HepG2 (cell line): ENCODE data around the gene S100A4. TPM values are rescaled to one million over a fixed set of nuclear protein-coding genes. Genes with fewer than 3 reads are reported as not detected.

Experiments used
- ATAC-seq: fragments of 200-7000 bp; cut with Tn5 transposase; 3 replicates; pipeline ENCODE4 v1.9.1; 2020; ENCODE audit warnings: mild to moderate bottlenecking, moderate library complexity
- BruUV-seq: library from RNA; stranded (reverse); fragments of 400-500 nt; replicated peaks from 2 replicates; lab custom pipeline; 2021; lab: Mats Ljungman, UMichigan
- CTCF ChIA-PET: fragments of 300-600 bp; formaldehyde crosslinking; extraction: SDS; loops from one replicate; lab custom pipeline; 2021; ENCODE audit warnings: low total read pairs, inconsistent platforms, low intra/inter-chr PET ratio; lab: Yijun Ruan, JAX
- POLR2A ChIA-PET: fragments of 350-600 bp; sonication (Branson Sonifier 250); formaldehyde crosslinking; loops from one replicate; lab custom pipeline; 2020; ENCODE audit warnings: antibody characterized with exemption, inconsistent platforms; lab: Yijun Ruan, JAX
- DNase-seq: peaks from one replicate; pipeline ENCODE4 v3.0.0-alpha.2; 2015; ENCODE audit warnings: low spot score
- FAIRE-seq: peaks from 3 replicates; lab custom pipeline; 2011; peaks lifted over from hg19 to GRCh38; lab: Jason Lieb, UNC
- H2AFZ ChIP-seq: one replicate; pipeline ENCODE4 v1.6.1; 2011; ENCODE audit warnings: low read length, inconsistent platforms
- H3K27ac ChIP-seq: fragments of 300-600 bp; 3 replicates; pipeline ENCODE4 v1.8.0; 2011; ENCODE audit warnings: mixed run types, mild to moderate bottlenecking, mixed read lengths, low read length, inconsistent platforms; ENCODE audit not compliant: insufficient read depth; ENCODE audit errors: extremely low read length
- H3K27me3 ChIP-seq, 2 experiments: fragments of 200-600 bp in 1 of 2; 2 replicates in 1 of 2; 3 replicates in 1 of 2; pipeline versions ENCODE4 v1.6.0 to v1.8.0; 2011; ENCODE audit warnings: low read length in 2 of 2, mild to moderate bottlenecking in 2 of 2, moderate library complexity in 2 of 2, inconsistent platforms in 1 of 2; ENCODE audit not compliant: insufficient read depth in 2 of 2, control insufficient read depth in 1 of 2
- H3K36me3 ChIP-seq, 2 experiments: fragments of 200-600 bp in 1 of 2; replicated peaks in 1 of 2; 2 replicates in 1 of 2; 3 replicates in 1 of 2; pipeline versions ENCODE4 v1.5.1 to v1.8.0; 2011; ENCODE audit warnings: low read length in 2 of 2, inconsistent platforms in 1 of 2; ENCODE audit not compliant: insufficient read depth in 2 of 2, control insufficient read depth in 1 of 2
- H3K4me1 ChIP-seq: 2 replicates; pipeline ENCODE4 v1.5.1; 2012; ENCODE audit warnings: low read length, inconsistent platforms; ENCODE audit not compliant: insufficient read depth
- H3K4me2 ChIP-seq: 2 replicates; pipeline ENCODE4 v1.6.0; 2011; ENCODE audit warnings: low read depth, low read length, inconsistent platforms
- H3K4me3 ChIP-seq, 3 experiments: fragments of 200-600 bp in 1 of 3; sonication (generic), shearing (Covaris generic) in 1 of 3; replicated peaks in 1 of 3; 2 replicates each; pipeline ENCODE4 v1.5.1; 2011 to 2016; ENCODE audit warnings: low read length in 3 of 3, inconsistent platforms in 2 of 3, low read depth in 2 of 3, mild to moderate bottlenecking in 2 of 3, control low read depth in 1 of 3, mixed read lengths in 1 of 3; ENCODE audit not compliant: insufficient read depth in 1 of 3
- H3K79me2 ChIP-seq: one replicate; pipeline ENCODE4 v1.6.1; 2011; ENCODE audit warnings: low read length, inconsistent platforms; ENCODE audit not compliant: insufficient read depth
- H3K9ac ChIP-seq: 2 replicates; pipeline ENCODE4 v1.6.0; 2011; ENCODE audit warnings: mild to moderate bottlenecking, low read depth, low read length, inconsistent platforms; ENCODE audit not compliant: insufficient read depth
- H3K9me3 ChIP-seq: 2 replicates; pipeline ENCODE4 v1.5.1; 2012; ENCODE audit warnings: mild to moderate bottlenecking, low read length
- H4K20me1 ChIP-seq: 2 replicates; pipeline ENCODE4 v1.6.0; 2011; ENCODE audit warnings: inconsistent platforms, mild to moderate bottlenecking, low read length, moderate library complexity; ENCODE audit not compliant: insufficient read depth
- JARID2 ChIP-seq: sonication (generic); formaldehyde crosslinking; IDR thresholded peaks from 2 replicates; pipeline ENCODE4 v1.8.1; 2023; ENCODE audit warnings: missing genetic modification reagents, inconsistent platforms; ENCODE audit not compliant: insufficient replicate concordance
- MEIS2 ChIP-seq: sonication (generic); formaldehyde crosslinking; IDR thresholded peaks from 2 replicates; pipeline ENCODE4 v1.9.0; 2021; ENCODE audit warnings: mild to moderate bottlenecking, missing genetic modification reagents
- NFYB ChIP-seq: sonication (generic); formaldehyde crosslinking; IDR thresholded peaks from 2 replicates; pipeline ENCODE4 v1.4.0; 2020; ENCODE audit warnings: missing genetic modification reagents
- RFX1 ChIP-seq: fragments of 450-650 bp; IDR thresholded peaks from 2 replicates; pipeline ENCODE4 v1.6.1; 2017
- SRY ChIP-seq: sonication (generic); formaldehyde crosslinking; IDR thresholded peaks from 2 replicates; pipeline ENCODE4 v1.8.0; 2022; ENCODE audit warnings: mild to moderate bottlenecking, missing genetic modification reagents
- ZFP36L2 ChIP-seq: sonication (generic); formaldehyde crosslinking; IDR thresholded peaks from 2 replicates; pipeline ENCODE4 v1.4.0; 2020; ENCODE audit warnings: missing genetic modification reagents
- ZFYVE20 ChIP-seq: sonication (generic); formaldehyde crosslinking; IDR thresholded peaks from 2 replicates; pipeline ENCODE4 v1.8.0; 2023; ENCODE audit warnings: low read depth, mild to moderate bottlenecking, moderate library complexity, missing genetic modification reagents, borderline replicate concordance
- ZNF432 ChIP-seq: sonication (generic); formaldehyde crosslinking; IDR thresholded peaks from 2 replicates; pipeline ENCODE4 v1.5.0; 2020; ENCODE audit warnings: missing genetic modification reagents, mild to moderate bottlenecking, borderline replicate concordance
- ZNF549 ChIP-seq: sonication (generic); formaldehyde crosslinking; IDR thresholded peaks from 2 replicates; pipeline ENCODE4 v1.5.0; 2020; ENCODE audit warnings: missing genetic modification reagents
- ZNF720 ChIP-seq: sonication (generic); formaldehyde crosslinking; IDR thresholded peaks from 2 replicates; pipeline ENCODE4 v1.4.0; 2020; ENCODE audit warnings: missing genetic modification reagents
- ZNF83 ChIP-seq: sonication (generic); formaldehyde crosslinking; IDR thresholded peaks from 2 replicates; pipeline ENCODE4 v1.4.0; 2020; ENCODE audit warnings: missing genetic modification reagents, mild to moderate bottlenecking, borderline replicate concordance
- WGBS: methylation state at CpG from one replicate; pipeline ENCODE4 v1.1.6; 2017; ENCODE audit warnings: low lambda C conversion rate; 5-methylcytosine and 5-hydroxymethylcytosine counted together
- in situ Hi-C: cut with HindIII; loops from 2 replicates; pipeline ENCODE4 v1.10.0; 2017; ENCODE audit warnings: low pct_unique_long_range_greater_than_20kb; ENCODE audit not compliant: extremely low pct_ligation_motif_present
- intact Hi-C: fragments of 100-400 bp; cut with micrococcal nuclease; formaldehyde crosslinking; loops from one replicate; pipeline ENCODE4 v1.10.0; 2022; ENCODE audit not compliant: unreplicated experiment
- polyA plus RNA-seq, 8 experiments: library from polyadenylated mRNA; depleted of rRNA in 3 of 8; stranded (reverse) in 7 of 8; unstranded in 1 of 8; fragments of >200 nt; fragmentation: Illumina TruSeq in 4 of 8; extraction: Trizol in 4 of 8; gene quantifications; 2 replicates each; pipeline versions ENCODE4 v1.2.1 to v1.2.3, GENCODE V29; 2011 to 2016; ENCODE audit warnings: low read depth in 4 of 8, missing spikeins in 1 of 8, mixed read lengths in 1 of 8; ENCODE audit not compliant: insufficient read depth in 1 of 8
- total RNA-seq, 5 experiments: library from RNA; depleted of rRNA; stranded (reverse); fragments of >200 nt; fragmentation: Illumina TruSeq; extraction: Trizol; gene quantifications; 2 replicates each; pipeline ENCODE4 v1.2.3, GENCODE V29; 2016; ENCODE audit warnings: low read depth in 1 of 5
- TF ChIP-seq, protein P1 (sequence below): sonication (generic); formaldehyde crosslinking; IDR thresholded peaks from 2 replicates; pipeline ENCODE4 v1.5.0; 2020; ENCODE audit warnings: mild to moderate bottlenecking, low read depth, missing genetic modification reagents, borderline replicate concordance
- TF ChIP-seq, protein P2 (sequence below): sonication (generic); formaldehyde crosslinking; conservative IDR thresholded peaks from 2 replicates; pipeline ENCODE4 v1.4.0; 2020; ENCODE audit warnings: missing genetic modification reagents
- TF ChIP-seq, protein P3 (sequence below): conservative IDR thresholded peaks from 2 replicates; pipeline ENCODE4 v1.6.1; 2018; ENCODE audit warnings: missing genetic modification reagents

S100A4 gene
- total and polyA plus RNA-seq, 2 of the 13 experiments (the other 11 are each of a cell fraction or from before 2014, with no cell fraction given) = 12.9 to 20.2 TPM

GRCh38 chr1:153532181-153532580 lies 13.4 kb downstream of the S100A4 start:
- WGBS = 4% methylated on average over 2 of the region's 2 CpGs
- Histone ChIP-seq H3K9me3 (no peaks in the 10 kb centered on the region), H3K4me3 (no peak overlapping the region; a peak in 1 of 6 replicates), H3K4me1 (peaks cover 54% of the 10 kb centered on the region), H3K4me2 (peak overlapping the region; percentile 83; the same call in 1 of the 2 replicates), H2AFZ (no peak overlapping the region), H4K20me1 (no peaks in the 10 kb centered on the region), H3K79me2 (no peaks in the 10 kb centered on the region), H3K27ac (no peak overlapping the region), H3K9ac (no peak overlapping the region), H3K36me3 (no peaks in the 10 kb centered on the region), H3K27me3 (no peaks in the 10 kb centered on the region; a peak in 1 of 5 replicates)
- FAIRE-seq (no peak), ATAC-seq (no peak), DNase-seq (no peak)
- POLR2A ChIA-PET = interaction anchor here (1.6 to 6.6 kb wide), 4 partner anchors 12 to 101 kb away, joined by 5 to 49 read pairs (median 18); partner anchors contain the start of genes CHTOP and S100A2
- no TSS peak for BruUV-seq
- TF ChIP-seq ZNF83 (CRISPR knock-in tag) = no peak
- TF ChIP-seq ZNF432 = no peak
- TF ChIP-seq, protein P1, sequence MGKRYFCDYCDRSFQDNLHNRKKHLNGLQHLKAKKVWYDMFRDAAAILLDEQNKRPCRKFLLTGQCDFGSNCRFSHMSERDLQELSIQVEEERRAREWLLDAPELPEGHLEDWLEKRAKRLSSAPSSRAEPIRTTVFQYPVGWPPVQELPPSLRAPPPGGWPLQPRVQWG (CRISPR knock-in tag) = no peak
- in situ Hi-C loops = loop anchor here (5.0 kb wide), 1 partner anchor 35 kb away; the partner anchor contains the start of gene S100A2
- CTCF ChIA-PET = interaction anchor here (1.3 to 2.8 kb wide), 4 partner anchors 21 to 95 kb away, joined by 5 to 42 read pairs (median 6); partner anchors contain the start of gene S100A13
- intact Hi-C loops = no loop called here

- BruUV-seq = no TSS peak
- ChIA-PET CTCF (interaction anchor here (2.8 kb wide), 1 partner anchor 36 kb away, joined by 42 read pairs; no protein-coding TSS in a partner anchor), POLR2A (interaction anchor here (1.6 to 6.6 kb wide), 4 partner anchors 12 to 102 kb away, joined by 5 to 49 read pairs (median 18); partner anchors contain the start of genes CHTOP and S100A2)
- no peaks in the 10 kb centered on the region; a peak in 1 of 5 replicates for H3K27me3 ChIP-seq
- no peak overlapping the region for H3K9ac ChIP-seq
- 56% methylated on average over 2 of the region's 3 CpGs for WGBS
- FAIRE-seq (no peak), ATAC-seq (no peak), DNase-seq (no peak)
- H2AFZ ChIP-seq = no peak overlapping the region
- no peaks in the 10 kb centered on the region for H3K9me3 ChIP-seq
- H4K20me1 ChIP-seq = no peaks in the 10 kb centered on the region
- no peaks in the 10 kb centered on the region for H3K36me3 ChIP-seq
- H3K27ac ChIP-seq = no peak overlapping the region
- no peak overlapping the region for H3K4me2 ChIP-seq
- H3K4me1 ChIP-seq = peaks cover 53% of the 10 kb centered on the region
- TF ChIP-seq SRY (no peak), ZFYVE20 (CRISPR knock-in tag) (no peak), MEIS2 (CRISPR knock-in tag) (no peak), ZNF720 (CRISPR knock-in tag) (no peak), JARID2 (CRISPR knock-in tag) (no peak), ZNF549 (CRISPR knock-in tag) (no peak), ZFP36L2 (CRISPR knock-in tag) (no peak), NFYB (CRISPR knock-in tag) (no peak), RFX1 (no peak)
- TF ChIP-seq, protein P2, sequence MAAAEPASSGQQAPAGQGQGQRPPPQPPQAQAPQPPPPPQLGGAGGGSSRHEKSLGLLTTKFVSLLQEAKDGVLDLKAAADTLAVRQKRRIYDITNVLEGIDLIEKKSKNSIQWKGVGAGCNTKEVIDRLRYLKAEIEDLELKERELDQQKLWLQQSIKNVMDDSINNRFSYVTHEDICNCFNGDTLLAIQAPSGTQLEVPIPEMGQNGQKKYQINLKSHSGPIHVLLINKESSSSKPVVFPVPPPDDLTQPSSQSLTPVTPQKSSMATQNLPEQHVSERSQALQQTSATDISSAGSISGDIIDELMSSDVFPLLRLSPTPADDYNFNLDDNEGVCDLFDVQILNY (CRISPR knock-in tag) = no peak
- TF ChIP-seq, protein P3, sequence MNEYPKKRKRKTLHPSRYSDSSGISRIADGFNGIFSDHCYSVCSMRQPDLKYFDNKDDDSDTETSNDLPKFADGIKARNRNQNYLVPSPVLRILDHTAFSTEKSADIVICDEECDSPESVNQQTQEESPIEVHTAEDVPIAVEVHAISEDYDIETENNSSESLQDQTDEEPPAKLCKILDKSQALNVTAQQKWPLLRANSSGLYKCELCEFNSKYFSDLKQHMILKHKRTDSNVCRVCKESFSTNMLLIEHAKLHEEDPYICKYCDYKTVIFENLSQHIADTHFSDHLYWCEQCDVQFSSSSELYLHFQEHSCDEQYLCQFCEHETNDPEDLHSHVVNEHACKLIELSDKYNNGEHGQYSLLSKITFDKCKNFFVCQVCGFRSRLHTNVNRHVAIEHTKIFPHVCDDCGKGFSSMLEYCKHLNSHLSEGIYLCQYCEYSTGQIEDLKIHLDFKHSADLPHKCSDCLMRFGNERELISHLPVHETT (CRISPR knock-in tag) = no peak
- in situ Hi-C loops = loop anchor here (5.0 kb wide), 1 partner anchor 36 kb away; the partner anchor contains the start of gene S100A2
- intact Hi-C loops = no loop called here
- H3K79me2 ChIP-seq = no peaks in the 10 kb centered on the region
- no peak overlapping the region for H3K4me3 ChIP-seq
These were observed 14.0 kb downstream of the S100A4 start for GRCh38 chr1:153531638-153532037.
